GM12878 (cell line): ENCODE measurements around the gene PLXNB2. TPM values are rescaled to one million over a fixed set of nuclear protein-coding genes. Genes with fewer than 3 reads are reported as not detected.
A peak's percentile ranks its signal among the peaks of the same experiment; 100 is the strongest.

ENCODE experiments used
- ATAC-seq: fragments of 200-7000 bp; cut with Tn5 transposase; 3 replicates; pipeline ENCODE4 v1.9.1; 2020; ENCODE audit warnings: mild to moderate bottlenecking, moderate library complexity
- BruUV-seq: library from RNA; stranded (reverse); fragments of 400-500 nt; replicated peaks from 2 replicates; lab custom pipeline; 2021; lab: Mats Ljungman, UMichigan
- CTCF ChIA-PET: fragments of 300-600 bp; sonication (Branson Sonifier 250); formaldehyde crosslinking; extraction: SDS; loops from one replicate; lab custom pipeline; 2021; ENCODE audit warnings: inconsistent platforms; lab: Yijun Ruan, JAX
- POLR2A ChIA-PET: fragments of 350-600 bp; formaldehyde crosslinking; extraction: SDS; loops from one replicate; lab custom pipeline; 2021; ENCODE audit warnings: inconsistent platforms; lab: Charles Lee
- RAD21 ChIA-PET: fragments of 300-600 bp; sonication (Branson Sonifier 250); formaldehyde crosslinking; loops from one replicate; lab custom pipeline; 2023; ENCODE audit warnings: antibody characterized with exemption; ENCODE audit not compliant: unreplicated experiment; lab: Charles Lee
- SMC1A ChIA-PET: fragments of 300-600 bp; sonication (Branson Sonifier 250); formaldehyde crosslinking; loops from one replicate; lab custom pipeline; 2023; ENCODE audit not compliant: unreplicated experiment, uncharacterized antibody; lab: Charles Lee
- DNase-seq: peaks from one replicate; pipeline ENCODE4 v3.0.0-alpha.2; 2011; ENCODE audit warnings: low read depth, low spot score
- FAIRE-seq: peaks from 3 replicates; lab custom pipeline; 2011; peaks lifted over from hg19 to GRCh38; lab: Jason Lieb, UNC
- H2AFZ ChIP-seq: 2 replicates; pipeline ENCODE4 v1.6.0; 2011; ENCODE audit warnings: low read depth, low read length, control low read depth; ENCODE audit not compliant: control insufficient read depth
- H3K27ac ChIP-seq: 2 replicates; pipeline ENCODE4 v1.5.1; 2011; ENCODE audit warnings: control low read depth; ENCODE audit not compliant: control insufficient read depth, insufficient read depth
- H3K27me3 ChIP-seq, 2 experiments: replicated peaks in 1 of 2; 2 replicates each; pipeline versions ENCODE4 v1.6.0 to v1.6.1; 2011; ENCODE audit warnings: low read length in 1 of 2; ENCODE audit not compliant: control insufficient read depth in 2 of 2, insufficient read depth in 2 of 2
- H3K36me3 ChIP-seq, 2 experiments: 2 replicates each; pipeline ENCODE4 v1.5.1; 2011; ENCODE audit warnings: low read length in 1 of 2; ENCODE audit not compliant: control insufficient read depth in 2 of 2, insufficient read depth in 2 of 2
- H3K4me1 ChIP-seq: 2 replicates; pipeline ENCODE4 v1.6.1; 2011; ENCODE audit warnings: mild to moderate bottlenecking, low read length, moderate library complexity, mixed read lengths; ENCODE audit not compliant: control insufficient read depth, insufficient read depth
- H3K4me2 ChIP-seq: 2 replicates; pipeline ENCODE4 v1.6.0; 2011; ENCODE audit warnings: control low read depth; ENCODE audit not compliant: control insufficient read depth, insufficient read depth
- H3K4me3 ChIP-seq: fragments of 200-600 bp; sonication (generic); 2 replicates; pipeline ENCODE4 v1.5.1; 2016
- H3K79me2 ChIP-seq: 2 replicates; pipeline ENCODE4 v1.6.0; 2011; ENCODE audit warnings: low read length; ENCODE audit not compliant: control insufficient read depth, insufficient read depth
- H3K9ac ChIP-seq: 2 replicates; pipeline ENCODE4 v1.8.0; 2011; ENCODE audit warnings: low read length, control low read depth, mixed read lengths; ENCODE audit not compliant: control insufficient read depth, insufficient read depth
- H3K9me3 ChIP-seq: replicated peaks from 3 replicates; pipeline ENCODE4 v1.5.1; 2011; ENCODE audit warnings: mild to moderate bottlenecking, low read length; ENCODE audit not compliant: control insufficient read depth, insufficient read depth
- H4K20me1 ChIP-seq: 2 replicates; pipeline ENCODE4 v1.6.0; 2011; ENCODE audit not compliant: control insufficient read depth, insufficient read depth
- ASH2L ChIP-seq: fragments of 300-600, 200-600 bp; sonication (generic); IDR thresholded peaks from 2 replicates; pipeline ENCODE4 v1.6.1; 2017; ENCODE audit warnings: low read depth, mild to moderate bottlenecking, borderline replicate concordance
- BCL11A ChIP-seq: IDR thresholded peaks from 2 replicates; pipeline ENCODE4 v1.6.1; 2011; ENCODE audit warnings: low read depth, low read length
- CREB1 ChIP-seq: IDR thresholded peaks from 2 replicates; pipeline ENCODE4 v1.6.1; 2012; ENCODE audit warnings: low read depth, mild to moderate bottlenecking, inconsistent platforms
- IKZF1 ChIP-seq: fragments of 450-650 bp; conservative IDR thresholded peaks from 2 replicates; pipeline ENCODE4 v1.6.1; 2017; ENCODE audit warnings: antibody characterized with exemption, mild to moderate bottlenecking
- LARP7 ChIP-seq: fragments of 450-650 bp; IDR thresholded peaks from 2 replicates; pipeline ENCODE4 v1.6.1; 2017; ENCODE audit warnings: mild to moderate bottlenecking
- NR2C1 ChIP-seq: fragments of 450-650 bp; IDR thresholded peaks from 2 replicates; pipeline ENCODE4 v1.6.1; 2017; ENCODE audit warnings: antibody characterized with exemption, mild to moderate bottlenecking, moderate library complexity
- PKNOX1 ChIP-seq: fragments of 450-650 bp; IDR thresholded peaks from 2 replicates; pipeline ENCODE4 v1.6.1; 2016; ENCODE audit warnings: mild to moderate bottlenecking
- POLR2A ChIP-seq: IDR thresholded peaks from 2 replicates; pipeline ENCODE4 v1.6.1; 2011; ENCODE audit warnings: low read depth, mild to moderate bottlenecking, low read length
- SIN3A ChIP-seq: IDR thresholded peaks from 2 replicates; pipeline ENCODE4 v1.6.1; 2012; ENCODE audit warnings: low read depth, low read length, improper control_type of control experiment
- TAF1 ChIP-seq: IDR thresholded peaks from 2 replicates; pipeline ENCODE4 v1.6.1; 2011; ENCODE audit warnings: mild to moderate bottlenecking, low read depth, low read length, borderline replicate concordance
- TCF12 ChIP-seq: IDR thresholded peaks from 2 replicates; pipeline ENCODE4 v1.6.1; 2011; ENCODE audit warnings: low read depth, mild to moderate bottlenecking, low read length
- WGBS: methylation state at CpG from one replicate; pipeline ENCODE4 v1.1.6; 2016; ENCODE audit warnings: low lambda C conversion rate; ENCODE audit not compliant: insufficient replicate concordance, insufficient coverage; ENCODE audit errors: missing lambda C conversion rate; 5-methylcytosine and 5-hydroxymethylcytosine counted together
- in situ Hi-C: fragments of 300-500 bp; cut with MboI; formaldehyde crosslinking; loops from 9 replicates; pipeline ENCODE4 v1.14.3; 2018; ENCODE audit warnings: mixed read lengths
- intact Hi-C: fragments of 100-400 bp; cut with micrococcal nuclease; formaldehyde crosslinking; loops from one replicate; pipeline ENCODE4 v1.14.2; 2022; ENCODE audit not compliant: unreplicated experiment
- polyA plus RNA-seq, 11 experiments: library from polyadenylated mRNA; depleted of rRNA in 4 of 11; unstranded in 6 of 11; stranded (reverse) in 5 of 11; fragments of >200 nt; fragmentation: Nextera tagmentation in 4 of 11; fragmentation: Illumina TruSeq in 1 of 11; extraction: Ambion mirVana in 4 of 11; extraction: Trizol in 1 of 11; gene quantifications; 1 replicate in 1 of 11; 2 replicates in 10 of 11; pipeline versions ENCODE4 v1.2.1 to v1.2.3, GENCODE V29; 2011 to 2016; ENCODE audit warnings: inconsistent platforms in 2 of 11, missing spikeins in 2 of 11, low read depth in 1 of 11
- total RNA-seq, 4 experiments: library from RNA; depleted of rRNA in 3 of 4; stranded (reverse); fragments of >200 nt in 3 of 4; fragmentation: Illumina TruSeq in 1 of 4; extraction: Trizol in 1 of 4; gene quantifications; 2 replicates each; pipeline versions ENCODE4 v1.2.1 to v1.2.3, GENCODE V29; 2013 to 2021
- TF ChIP-seq, protein P1 (sequence below): fragments of 450-650 bp; formaldehyde crosslinking; IDR thresholded peaks from 2 replicates; pipeline ENCODE4 v1.4.0; 2022; ENCODE audit warnings: mild to moderate bottlenecking, moderate library complexity
- TF ChIP-seq, protein P2 (sequence below): IDR thresholded peaks from 2 replicates; pipeline ENCODE4 v1.6.1; 2011; ENCODE audit warnings: borderline replicate concordance, low read depth, mild to moderate bottlenecking, moderate library complexity, low read length; ENCODE audit not compliant: insufficient read depth, poor library complexity, severe bottlenecking
- TF ChIP-seq, protein P3 (sequence below): fragments of 450-650 bp; IDR thresholded peaks from 2 replicates; pipeline ENCODE4 v1.6.1; 2017; ENCODE audit warnings: mild to moderate bottlenecking, low read depth, inconsistent platforms; ENCODE audit not compliant: poor library complexity, severe bottlenecking

The PLXNB2 gene
- total and polyA plus RNA-seq, 10 of the 15 experiments (the other 5 are each of a cell fraction or from before 2014, with no cell fraction given) = 0.68 to 134 (median 41.9) TPM

GRCh38 chr22:50314455-50315288 lies 7.2 kb upstream of the PLXNB2 start:
- FAIRE-seq = peak; percentile 98
- CTCF ChIA-PET = interaction anchor here (0.6 to 1.9 kb wide), 9 partner anchors 10 to 307 kb away, joined by 3 to 9 read pairs (median 3); no protein-coding TSS in a partner anchor
- under 1% methylated on average over 33 of the region's 33 CpGs for WGBS
- TF ChIP-seq TCF12 (peak; percentile 96), TAF1 (peak; percentile 32; the same call in 1 of the 2 replicates), LARP7 (no peak; the same call in 1 of the 2 replicates), IKZF1 (peak; percentile 88), NR2C1 (peak; percentile 20; the same call in 1 of the 2 replicates), BCL11A (peak; percentile 63; the same call in 1 of the 2 replicates), POLR2A (peak; percentile 87), SIN3A (no peak), PKNOX1 (peak; percentile 39; the same call in 1 of the 2 replicates), CREB1 (peak; percentile 59), ASH2L (peak; percentile 95; the same call in 1 of the 2 replicates)
- TF ChIP-seq, protein P1, sequence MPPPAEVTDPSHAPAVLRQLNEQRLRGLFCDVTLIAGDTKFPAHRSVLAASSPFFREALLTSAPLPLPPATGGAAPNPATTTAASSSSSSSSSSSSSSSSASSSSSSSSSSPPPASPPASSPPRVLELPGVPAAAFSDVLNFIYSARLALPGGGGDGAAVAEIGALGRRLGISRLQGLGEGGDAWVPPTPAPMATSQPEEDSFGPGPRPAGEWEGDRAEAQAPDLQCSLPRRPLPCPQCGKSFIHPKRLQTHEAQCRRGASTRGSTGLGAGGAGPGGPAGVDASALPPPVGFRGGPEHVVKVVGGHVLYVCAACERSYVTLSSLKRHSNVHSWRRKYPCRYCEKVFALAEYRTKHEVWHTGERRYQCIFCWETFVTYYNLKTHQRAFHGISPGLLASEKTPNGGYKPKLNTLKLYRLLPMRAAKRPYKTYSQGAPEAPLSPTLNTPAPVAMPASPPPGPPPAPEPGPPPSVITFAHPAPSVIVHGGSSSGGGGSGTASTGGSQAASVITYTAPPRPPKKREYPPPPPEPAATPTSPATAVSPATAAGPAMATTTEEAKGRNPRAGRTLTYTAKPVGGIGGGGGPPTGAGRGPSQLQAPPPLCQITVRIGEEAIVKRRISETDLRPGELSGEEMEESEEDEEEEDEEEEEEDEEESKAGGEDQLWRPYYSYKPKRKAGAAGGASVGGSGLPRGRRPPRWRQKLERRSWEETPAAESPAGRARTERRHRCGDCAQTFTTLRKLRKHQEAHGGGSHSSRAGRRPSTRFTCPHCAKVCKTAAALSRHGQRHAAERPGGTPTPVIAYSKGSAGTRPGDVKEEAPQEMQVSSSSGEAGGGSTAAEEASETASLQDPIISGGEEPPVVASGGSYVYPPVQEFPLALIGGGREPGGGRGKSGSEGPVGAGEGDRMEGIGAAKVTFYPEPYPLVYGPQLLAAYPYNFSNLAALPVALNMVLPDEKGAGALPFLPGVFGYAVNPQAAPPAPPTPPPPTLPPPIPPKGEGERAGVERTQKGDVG (CRISPR knock-in tag) = no peak
- TF ChIP-seq, protein P2, sequence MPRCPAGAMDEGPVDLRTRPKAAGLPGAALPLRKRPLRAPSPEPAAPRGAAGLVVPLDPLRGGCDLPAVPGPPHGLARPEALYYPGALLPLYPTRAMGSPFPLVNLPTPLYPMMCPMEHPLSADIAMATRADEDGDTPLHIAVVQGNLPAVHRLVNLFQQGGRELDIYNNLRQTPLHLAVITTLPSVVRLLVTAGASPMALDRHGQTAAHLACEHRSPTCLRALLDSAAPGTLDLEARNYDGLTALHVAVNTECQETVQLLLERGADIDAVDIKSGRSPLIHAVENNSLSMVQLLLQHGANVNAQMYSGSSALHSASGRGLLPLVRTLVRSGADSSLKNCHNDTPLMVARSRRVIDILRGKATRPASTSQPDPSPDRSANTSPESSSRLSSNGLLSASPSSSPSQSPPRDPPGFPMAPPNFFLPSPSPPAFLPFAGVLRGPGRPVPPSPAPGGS = peak; percentile 65
- TF ChIP-seq, protein P3, sequence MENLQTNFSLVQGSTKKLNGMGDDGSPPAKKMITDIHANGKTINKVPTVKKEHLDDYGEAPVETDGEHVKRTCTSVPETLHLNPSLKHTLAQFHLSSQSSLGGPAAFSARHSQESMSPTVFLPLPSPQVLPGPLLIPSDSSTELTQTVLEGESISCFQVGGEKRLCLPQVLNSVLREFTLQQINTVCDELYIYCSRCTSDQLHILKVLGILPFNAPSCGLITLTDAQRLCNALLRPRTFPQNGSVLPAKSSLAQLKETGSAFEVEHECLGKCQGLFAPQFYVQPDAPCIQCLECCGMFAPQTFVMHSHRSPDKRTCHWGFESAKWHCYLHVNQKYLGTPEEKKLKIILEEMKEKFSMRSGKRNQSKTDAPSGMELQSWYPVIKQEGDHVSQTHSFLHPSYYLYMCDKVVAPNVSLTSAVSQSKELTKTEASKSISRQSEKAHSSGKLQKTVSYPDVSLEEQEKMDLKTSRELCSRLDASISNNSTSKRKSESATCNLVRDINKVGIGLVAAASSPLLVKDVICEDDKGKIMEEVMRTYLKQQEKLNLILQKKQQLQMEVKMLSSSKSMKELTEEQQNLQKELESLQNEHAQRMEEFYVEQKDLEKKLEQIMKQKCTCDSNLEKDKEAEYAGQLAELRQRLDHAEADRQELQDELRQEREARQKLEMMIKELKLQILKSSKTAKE = no peak

More at GRCh38 chr22:50314455-50315288, 7.2 kb upstream of the PLXNB2 start:
- POLR2A ChIA-PET = interaction anchor here (0.6 to 1.9 kb wide), 8 partner anchors 9 to 211 kb away, joined by 3 to 11 read pairs (median 4); partner anchors contain the start of gene SCO2
- Histone ChIP-seq H3K4me1 (peaks cover 13% of the 10 kb centered on the region), H3K4me3 (peak overlapping the region; percentile 70), H4K20me1 (no peaks in the 10 kb centered on the region), H2AFZ (peak overlapping the region; percentile 94), H3K27me3 (no peaks in the 10 kb centered on the region), H3K9ac (peak overlapping the region; percentile 88), H3K9me3 (no peaks in the 10 kb centered on the region), H3K27ac (peak overlapping the region; percentile 94), H3K4me2 (peak overlapping the region; percentile 99), H3K36me3 (no peaks in the 10 kb centered on the region), H3K79me2 (peaks cover 13% of the 10 kb centered on the region)
- BruUV-seq = TSS peak; percentile 66
- SMC1A ChIA-PET = interaction anchor here (1.5 to 2.8 kb wide), 3 partner anchors 10 to 27 kb away, joined by 5 to 9 read pairs (median 6); no protein-coding TSS in a partner anchor
- DNase-seq (peak; percentile 84), ATAC-seq (peak; percentile 96)
- RAD21 ChIA-PET = interaction anchor here (0.6 to 2.5 kb wide), 5 partner anchors 10 to 193 kb away, joined by 3 to 13 read pairs (median 3); partner anchors contain the start of genes LMF2 and NCAPH2
- intact Hi-C loops (no loop called here), in situ Hi-C loops (no loop called here)
